ENCODE measurements around the gene TAC4.

- TF ChIP-seq POLR2AphosphoS5 (IDR thresholded peaks at IDR 0.05; ENCODE audit: low read depth, low read length) (no peak), SPI1 (IDR thresholded peaks at IDR 0.05; ENCODE audit: low read depth, low read length) (no peak), POLR2A (IDR thresholded peaks at IDR 0.05; ENCODE audit: low read depth, low read length) (no peak), TAF1 (IDR thresholded peaks at IDR 0.05; ENCODE audit: low read depth, low read length) (no peak), POU2F2 (IDR thresholded peaks at IDR 0.05; ENCODE audit: low read depth, low read length) (no peak)
These were observed 8.4 kb downstream of the TAC4 start for GRCh38 chr17:49839455-49839854.

All from GM12891 (cell line).